Activated CD4-positive, alpha-beta T cell treated with anti-CD3 and anti-CD28 coated beads, Interleukin-2, amount 50 U/mL, for 1 hour (primary cell): ENCODE results near the gene ZFYVE9.
"Not testable (repeated sequence)": the region's sequence is repeated elsewhere in the genome, so short reads cannot be mapped to it uniquely, and the experiment has no call there.

ENCODE experiments used
- DNase-seq: peaks from one replicate; pipeline ENCODE4 v3.0.0-alpha.2; 2020

Gene ZFYVE9

DNA sequence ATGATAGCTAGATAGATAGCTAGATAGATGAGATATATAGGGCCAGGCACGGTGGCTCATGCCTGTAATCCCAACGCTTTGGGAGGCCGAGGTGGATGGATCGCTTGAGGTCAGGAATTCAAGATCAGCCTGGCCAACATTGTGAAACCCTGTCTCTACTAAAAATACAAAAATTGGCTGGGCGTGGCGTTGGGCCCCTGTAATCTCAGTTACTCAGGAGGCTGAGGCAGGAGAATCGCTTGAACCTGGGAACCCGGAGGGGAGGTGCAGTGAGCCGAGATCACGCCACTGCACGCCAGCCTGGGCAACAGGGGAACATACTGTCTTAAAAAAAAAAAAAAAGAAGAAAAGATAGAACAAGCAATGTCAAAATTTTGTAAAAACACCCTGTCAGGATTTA is 8.6 kb downstream of the ZFYVE9 start:
- not testable (repeated sequence) for DNase-seq

DNA sequence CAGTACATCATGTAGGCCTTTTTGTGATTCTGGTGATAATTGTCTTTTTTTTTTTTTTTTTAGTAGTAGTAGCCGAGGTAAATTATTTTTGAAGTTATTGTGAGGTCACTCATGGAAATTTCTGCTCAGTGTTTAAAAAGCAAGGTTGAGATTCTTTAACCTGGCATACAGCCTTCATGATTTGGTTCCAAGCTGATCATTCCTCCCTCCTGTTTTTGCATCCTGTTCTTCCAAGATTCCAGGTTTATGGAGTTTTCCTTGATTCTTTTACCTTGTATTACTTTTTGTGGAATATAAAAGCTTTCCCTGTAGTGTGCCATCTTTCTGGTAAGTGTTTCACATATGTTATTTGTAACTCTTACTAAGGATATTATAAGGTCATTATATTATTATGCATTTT is 9.1 kb downstream of the ZFYVE9 start:
- no peak for DNase-seq

DNA sequence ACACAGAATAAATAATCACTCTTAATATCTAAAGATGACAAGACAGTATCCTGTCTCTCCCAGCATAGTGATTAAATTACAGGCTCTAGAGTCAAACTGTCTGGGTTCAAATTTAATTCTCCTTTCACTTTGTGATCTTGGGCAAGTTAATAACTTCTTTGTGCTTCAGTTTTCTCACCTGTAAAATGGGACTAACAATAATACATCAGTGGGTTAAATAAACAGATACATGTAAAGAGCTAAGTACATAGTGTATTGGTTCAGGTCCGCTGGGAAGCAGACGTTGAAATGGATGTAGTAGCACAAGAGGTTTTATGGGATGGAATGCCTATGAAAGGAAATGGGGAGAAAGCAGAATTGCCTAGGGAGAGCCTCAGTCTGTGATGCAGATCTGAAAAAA is 10.7 kb downstream of the ZFYVE9 start:
- DNase-seq: no peak

DNA sequence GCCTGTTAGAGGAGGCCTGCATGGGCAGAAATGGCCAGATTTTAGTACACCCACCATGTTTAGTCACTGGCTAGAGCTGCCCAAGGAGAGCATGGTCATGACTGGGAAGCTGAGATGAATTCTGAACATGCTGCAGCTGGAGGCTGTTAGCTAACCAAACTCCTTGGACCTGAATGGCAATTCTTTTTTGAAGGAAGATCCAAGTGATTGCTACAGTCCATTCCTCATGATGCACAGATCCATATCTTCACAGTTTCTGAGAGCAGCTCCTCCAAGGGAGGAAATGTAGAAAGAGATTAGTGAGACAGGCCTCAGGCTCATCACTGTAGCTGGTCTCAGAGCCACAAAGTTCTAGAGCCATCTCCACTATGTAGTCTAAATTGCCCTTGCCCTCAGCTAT is 11.1 kb downstream of the ZFYVE9 start:
- no peak for DNase-seq

DNA sequence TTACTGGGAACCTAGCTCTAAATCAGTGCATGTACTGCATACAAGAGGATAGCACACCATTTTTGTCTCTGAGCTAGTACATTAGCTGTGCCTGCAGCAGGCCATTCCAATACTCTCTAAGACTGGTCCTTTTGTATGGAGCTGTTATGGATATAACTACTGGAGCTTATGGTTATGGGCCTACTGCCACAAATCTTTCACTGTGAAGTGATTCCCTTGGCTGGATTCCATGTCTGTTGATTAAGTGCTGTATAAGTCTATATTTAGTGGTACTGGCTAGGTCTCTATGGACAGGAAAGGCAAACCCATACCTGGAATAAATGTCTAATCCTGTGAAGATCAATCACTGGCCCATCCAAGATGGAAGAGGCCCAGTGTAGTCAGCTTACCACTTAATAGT is 12.0 kb downstream of the ZFYVE9 start:
- DNase-seq: no peak

DNA sequence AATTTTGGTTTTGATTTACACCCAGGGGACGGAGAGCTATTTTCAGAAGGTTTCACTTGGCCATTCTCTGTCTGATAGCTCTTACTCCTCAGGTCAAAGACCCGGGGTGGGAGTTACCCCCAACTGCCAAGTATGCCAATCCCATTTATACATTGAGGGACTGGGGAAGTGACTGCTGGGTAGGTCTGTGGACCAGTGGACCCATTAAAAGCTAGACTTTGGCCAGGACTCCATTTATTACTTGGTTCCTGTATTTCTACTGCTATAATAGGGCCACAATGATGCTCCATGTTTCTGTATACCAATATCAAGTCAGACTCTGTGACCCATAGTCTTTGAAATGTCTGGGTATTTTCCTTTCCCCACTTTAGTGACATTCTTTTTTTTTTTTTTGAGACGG is 14.6 kb downstream of the ZFYVE9 start:
- DNase-seq: no peak

DNA sequence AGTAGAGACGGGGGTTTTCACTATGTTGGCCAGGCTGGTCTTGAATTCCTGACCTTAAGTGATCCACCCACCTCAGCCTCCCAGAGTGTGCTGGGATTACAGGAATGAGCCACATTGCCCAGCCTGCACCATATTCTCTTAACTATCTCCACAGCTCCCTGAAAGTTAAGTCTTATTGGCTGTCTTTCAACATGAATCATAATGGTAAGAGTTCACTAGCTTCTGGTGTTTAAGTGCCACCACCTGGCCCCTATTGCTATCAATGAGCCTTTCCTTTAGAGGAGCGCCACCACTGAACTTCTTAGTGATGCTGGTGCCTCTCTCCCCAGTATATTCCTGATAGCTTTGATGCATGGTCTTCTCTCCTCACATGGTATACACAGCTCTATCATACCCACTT is 15.7 kb downstream of the ZFYVE9 start:
- DNase-seq: no peak

DNA sequence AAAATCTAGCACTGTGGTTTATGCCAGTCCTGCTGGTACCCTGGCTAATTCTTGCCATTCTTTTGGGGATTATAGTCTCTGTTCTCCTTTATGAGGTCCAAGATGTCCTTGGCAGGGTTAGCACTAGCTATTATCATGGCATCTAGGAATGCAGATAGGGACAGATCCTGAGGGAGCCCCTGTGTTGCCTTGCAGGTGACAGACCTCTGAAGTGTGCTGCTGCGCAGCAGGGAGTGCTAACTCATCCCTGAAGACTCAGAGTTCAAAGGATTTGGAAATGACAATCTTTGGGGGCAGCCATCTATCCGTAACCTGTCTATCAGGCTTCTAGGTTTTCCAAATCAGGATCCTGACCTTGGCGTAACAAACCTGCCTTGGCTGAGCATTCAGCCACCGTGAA is 16.3 kb downstream of the ZFYVE9 start:
- no peak for DNase-seq

DNA sequence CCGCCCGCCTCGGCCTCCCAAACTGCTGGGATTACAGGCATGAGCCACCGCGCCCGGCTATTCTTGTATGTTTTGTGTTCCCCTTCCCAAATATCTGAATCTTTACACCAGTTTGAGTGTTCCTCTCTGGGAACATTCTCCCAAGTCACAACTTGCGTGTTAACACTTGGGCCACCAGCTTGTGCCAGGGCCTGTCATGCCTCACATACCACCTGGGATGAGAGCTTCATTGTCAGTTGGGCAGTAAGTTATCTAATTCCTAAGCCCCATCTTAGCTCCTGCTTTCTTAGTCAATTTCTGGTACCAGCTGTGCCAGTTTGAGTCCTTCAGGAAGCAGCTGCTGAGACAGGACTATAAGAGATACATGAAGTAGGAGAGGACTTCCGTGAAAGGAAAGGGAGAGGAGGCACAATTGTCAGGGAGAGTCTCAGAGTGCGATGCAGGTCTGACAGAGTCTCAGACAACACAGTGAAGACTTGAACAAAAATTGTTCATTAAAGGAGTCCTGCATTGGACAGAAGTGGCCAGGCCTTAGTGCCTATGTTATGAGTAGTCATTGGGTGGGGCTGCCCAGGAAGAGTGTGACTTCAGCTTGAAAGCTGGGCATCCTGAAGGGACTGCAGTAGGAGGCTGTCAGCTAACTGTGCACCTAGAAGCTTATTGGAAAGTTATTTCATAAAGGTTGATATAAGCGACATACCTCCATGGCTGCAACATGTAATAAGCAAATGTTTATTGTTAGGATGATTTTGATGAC is 17.3 kb downstream of the ZFYVE9 start:
- DNase-seq: no peak

DNA sequence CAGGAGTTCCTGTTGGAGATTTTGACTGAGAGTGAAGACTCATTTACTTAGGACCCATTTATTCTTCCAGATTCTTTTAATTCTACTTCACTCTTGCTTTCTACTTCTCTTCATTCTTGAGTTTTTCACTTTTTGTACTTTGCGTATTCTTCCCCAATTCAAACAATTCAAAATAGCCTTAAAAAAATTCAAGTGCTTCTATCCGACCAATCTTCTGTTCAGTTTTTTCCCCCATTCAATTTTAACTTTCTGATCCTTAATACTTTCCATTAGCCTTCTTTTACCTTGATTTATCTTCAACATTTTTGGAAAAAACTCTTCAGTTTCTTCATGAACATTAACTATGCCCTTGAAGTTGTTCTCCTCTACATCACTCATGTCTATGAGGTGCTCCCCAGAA is 21.1 kb downstream of the ZFYVE9 start:
- DNase-seq: no peak

DNA sequence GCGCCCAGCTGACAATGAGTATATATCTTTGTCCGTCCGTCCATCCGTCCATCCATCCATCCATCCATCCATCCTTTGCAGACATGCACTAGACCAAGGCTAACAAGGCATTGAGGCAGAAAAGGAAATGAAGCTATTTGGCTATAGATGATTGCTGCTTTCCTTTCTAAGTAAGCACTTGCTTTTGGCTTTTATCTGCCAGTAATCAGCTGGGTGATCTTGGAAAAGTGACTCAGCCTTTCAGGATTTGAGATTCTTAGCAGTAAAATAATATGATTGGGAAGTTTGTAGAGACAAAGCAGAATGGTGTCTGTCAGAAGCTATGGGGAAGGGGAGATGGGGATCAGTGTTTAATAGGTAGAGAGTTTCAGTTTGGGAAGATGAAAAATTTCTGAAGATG is 22.7 kb downstream of the ZFYVE9 start:
- no peak for DNase-seq

DNA sequence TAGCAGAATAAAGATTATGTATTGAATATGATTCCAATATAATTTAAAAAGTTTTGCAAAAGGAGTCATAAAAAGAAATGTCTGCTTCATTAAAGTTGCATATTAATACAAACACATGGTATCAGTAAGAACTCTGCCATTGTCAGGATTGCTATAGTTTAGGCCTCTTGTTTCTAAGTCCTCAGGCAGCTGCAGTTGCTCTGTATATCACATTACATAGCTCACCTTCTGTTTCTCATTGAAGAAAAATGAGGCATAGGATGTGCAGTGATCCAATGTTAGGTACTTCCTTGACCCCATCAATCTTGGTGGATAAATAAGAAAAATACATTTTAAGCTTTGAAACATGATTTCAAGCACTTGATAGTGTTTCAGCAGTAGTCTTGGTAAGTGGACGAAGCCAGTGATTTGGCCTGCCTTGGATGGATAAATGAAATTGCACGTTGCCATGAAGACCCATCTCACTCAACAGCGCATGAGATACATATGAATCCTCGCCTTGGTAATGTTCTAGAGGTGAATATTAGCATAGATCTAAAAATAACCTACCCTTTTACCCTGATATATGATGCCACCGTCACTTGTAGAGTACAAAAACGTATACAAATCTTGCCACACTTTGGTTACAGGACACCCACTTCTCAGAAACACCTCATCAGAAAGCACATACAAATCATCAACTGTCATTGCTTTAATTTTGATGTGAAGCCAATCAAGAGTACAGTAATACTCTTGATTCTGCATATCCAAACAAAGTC is 25.3 kb downstream of the ZFYVE9 start:
- no peak for DNase-seq

DNA sequence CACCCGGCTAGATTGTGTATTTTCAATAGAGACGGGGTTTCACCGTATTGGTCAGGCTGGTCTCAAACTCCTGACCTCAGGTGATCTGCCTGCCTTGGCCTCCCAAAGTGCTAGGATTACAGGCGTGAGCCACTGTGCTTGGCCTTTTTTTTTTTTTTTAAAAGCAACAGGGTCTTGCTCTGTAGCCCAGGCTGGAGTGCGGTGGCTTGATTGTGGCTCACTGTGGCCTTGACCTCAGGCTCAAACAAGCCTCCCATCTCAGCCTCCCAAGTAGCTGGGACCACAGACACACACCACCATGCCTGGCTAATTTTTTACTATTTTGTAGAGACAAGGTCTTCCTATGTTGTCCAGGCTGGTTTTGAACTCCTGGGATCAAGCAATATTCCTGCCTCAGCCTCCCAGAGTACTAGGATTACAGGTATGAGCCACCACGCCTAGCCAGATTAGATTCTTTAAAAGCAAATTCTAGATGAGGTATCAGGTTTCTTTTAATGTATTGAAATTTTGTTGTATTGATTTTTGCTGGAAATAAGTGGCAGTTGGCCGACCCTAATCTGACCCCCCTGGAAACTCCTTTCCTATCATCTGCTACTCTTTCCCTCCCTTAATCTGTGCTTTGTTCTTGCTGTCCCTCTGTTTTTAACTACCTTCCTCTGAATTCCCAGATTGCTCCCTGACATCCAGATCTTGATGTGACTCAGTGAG is 26.6 kb downstream of the ZFYVE9 start:
- DNase-seq: no peak

DNA sequence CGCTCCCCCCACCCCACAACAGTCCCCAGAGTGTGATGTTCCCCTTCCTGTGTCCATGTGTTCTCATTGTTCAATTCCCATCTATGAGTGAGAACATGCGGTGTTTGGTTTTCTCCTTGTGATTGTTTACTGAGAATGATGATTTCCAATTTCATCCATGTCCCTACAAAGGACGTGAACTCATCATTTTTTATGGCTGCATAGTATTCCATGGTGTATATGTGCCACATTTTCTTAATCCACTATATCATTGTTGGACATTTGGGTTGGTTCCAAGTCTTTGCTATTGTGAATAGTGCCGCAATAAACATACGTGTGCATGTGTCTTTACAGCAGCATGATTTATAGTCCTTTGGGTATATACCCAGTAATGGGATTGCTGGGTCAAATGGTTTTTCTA is 29.3 kb downstream of the ZFYVE9 start:
- not testable (repeated sequence) for DNase-seq

DNA sequence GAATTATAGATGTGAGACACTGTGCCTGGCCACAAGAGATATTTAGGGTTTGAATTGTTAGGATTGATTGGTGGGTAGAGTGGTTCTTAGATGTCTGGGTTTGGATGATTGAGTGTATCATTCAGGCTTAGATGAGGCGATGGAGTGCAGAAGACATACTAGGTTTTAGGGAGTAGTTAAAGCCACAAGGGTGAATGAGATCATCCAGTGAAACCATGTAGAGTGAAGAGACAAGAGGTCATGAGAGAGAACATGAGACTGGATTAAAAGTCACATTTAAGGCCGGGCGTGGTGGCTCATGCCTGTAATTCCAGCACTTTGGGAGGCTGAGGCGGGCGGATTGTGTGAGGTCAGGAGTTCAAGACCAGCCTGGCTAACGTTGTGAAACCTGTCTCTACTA is 37.2 kb downstream of the ZFYVE9 start:
- DNase-seq: no peak

DNA sequence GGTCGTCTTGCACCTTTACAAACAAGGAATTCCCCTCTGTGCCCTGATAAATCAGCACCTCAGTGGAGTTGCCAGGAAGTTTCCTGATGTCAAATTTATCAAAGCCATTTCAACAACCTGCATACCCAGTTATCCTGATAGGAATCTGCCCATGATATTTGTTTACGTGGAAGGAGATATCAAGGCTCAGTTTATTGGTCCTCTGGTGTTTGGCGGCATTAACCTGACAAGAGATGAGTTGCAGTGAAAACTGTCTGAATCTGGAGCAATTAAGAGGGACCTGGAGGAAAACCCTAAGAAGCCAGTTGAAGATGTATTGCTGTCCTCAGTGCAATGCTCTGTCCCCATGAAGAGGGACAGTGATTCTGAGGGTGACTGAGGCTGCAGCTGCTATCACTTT is 38.3 kb downstream of the ZFYVE9 start:
- DNase-seq: no peak

DNA sequence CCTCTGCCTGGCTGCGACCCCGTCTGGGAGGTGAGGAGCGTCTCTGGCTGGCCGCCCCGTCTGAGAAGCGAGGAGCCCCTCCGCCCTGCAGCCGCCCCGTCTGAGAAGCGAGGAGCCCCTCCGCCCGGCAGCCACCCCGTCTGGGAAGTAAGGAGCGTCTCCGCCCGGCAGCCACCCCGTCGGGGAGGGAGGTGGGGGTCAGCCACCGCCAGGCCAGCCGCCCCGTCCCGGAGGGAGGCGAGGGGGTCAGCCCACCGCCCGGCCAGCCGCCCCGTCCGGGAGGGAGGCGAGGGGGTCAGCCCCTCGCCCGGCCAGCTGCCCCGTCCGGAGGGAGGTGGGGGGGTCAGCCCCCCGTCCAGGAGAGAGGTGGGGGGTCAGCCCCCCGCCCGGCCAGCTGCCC is 39.9 kb downstream of the ZFYVE9 start:
- not testable (repeated sequence) for DNase-seq

DNA sequence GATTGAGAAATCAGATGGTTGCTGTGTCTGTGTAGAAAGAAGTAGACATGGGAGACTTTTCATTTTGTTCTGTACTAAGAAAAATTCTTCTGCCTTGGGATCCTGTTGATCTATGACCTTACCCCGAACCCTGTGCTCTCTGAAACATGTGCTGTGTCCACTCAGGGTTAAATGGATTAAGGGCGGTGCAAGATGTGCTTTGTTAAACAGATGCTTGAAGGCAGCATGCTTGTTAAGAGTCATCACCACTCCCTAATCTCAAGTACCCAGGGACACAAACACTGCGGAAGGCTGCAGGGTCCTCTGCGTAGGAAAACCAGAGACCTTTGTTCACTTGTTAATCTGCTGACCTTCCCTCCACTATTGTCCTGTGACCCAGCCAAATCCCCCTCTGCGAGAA is 40.4 kb downstream of the ZFYVE9 start:
- not testable (repeated sequence) for DNase-seq

DNA sequence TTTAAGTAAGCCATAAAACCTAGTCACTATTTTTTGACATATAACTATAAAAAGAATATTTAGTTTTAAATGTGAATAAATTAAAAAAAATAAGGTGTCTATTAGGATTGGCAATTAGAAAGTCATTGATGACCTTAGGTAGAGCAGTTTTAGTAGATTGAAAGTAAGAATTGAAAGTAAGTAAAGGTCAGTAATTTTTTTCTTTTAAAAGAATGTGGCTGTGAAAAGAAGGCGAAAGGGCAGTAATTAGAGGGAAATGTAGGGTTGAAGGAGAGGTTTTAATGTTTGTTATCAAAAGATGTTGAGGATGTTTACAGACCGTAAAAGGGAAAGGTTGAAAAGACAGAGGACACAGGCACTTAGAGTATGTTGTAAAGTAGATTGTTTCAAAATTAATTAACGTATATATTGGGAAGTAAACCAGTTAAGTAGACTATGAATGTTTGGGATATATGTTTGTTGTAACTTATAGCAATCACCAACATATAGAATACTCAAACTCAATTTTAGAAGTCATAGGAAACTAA is 41.0 kb downstream of the ZFYVE9 start:
- no peak for DNase-seq

DNA sequence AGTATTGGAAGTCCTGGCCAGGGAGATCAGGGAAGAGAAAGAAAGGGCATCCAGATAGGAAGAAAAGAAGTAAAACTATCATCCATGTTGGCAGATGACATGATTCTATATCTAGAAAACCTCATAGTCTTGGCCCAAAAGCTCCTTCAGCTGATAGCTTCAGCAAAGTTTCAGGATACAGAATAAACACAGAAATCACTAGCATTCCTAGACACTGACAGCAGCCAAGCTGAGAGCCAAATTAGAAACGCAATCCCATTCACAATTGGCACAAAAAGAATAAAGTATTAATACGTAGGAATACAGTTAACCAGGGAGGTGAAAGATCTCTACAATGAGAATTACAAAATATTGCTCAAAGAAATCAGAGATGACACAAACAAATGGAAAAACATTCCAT is 44.6 kb downstream of the ZFYVE9 start:
- no peak for DNase-seq

DNA sequence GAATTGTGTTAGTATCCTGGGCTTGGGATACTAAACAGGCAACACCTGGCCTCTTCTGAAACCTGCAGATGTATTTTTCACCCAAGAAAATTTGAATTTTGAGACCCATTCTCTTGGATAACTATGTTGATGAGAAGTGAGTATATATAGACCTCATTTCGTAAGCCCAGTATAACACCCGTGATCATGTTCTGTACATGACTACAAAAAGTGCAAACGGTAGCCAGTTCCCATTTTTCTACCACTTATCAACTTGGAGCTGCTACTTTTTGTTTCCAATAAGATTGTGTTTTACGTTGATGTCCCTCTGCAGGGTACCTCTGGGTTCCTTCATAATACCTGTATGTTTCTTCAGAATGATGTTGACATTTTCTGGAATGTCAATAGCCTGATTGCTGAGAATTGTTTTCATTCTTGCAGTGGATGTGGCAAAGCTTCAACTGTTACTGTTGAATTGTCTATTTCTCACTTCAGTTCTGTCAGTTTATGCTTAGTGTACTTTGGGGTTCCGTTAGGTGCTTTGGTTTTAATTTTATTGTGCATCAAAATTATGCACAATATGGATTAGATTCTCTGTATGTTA is 48.1 kb downstream of the ZFYVE9 start:
- no peak for DNase-seq

DNA sequence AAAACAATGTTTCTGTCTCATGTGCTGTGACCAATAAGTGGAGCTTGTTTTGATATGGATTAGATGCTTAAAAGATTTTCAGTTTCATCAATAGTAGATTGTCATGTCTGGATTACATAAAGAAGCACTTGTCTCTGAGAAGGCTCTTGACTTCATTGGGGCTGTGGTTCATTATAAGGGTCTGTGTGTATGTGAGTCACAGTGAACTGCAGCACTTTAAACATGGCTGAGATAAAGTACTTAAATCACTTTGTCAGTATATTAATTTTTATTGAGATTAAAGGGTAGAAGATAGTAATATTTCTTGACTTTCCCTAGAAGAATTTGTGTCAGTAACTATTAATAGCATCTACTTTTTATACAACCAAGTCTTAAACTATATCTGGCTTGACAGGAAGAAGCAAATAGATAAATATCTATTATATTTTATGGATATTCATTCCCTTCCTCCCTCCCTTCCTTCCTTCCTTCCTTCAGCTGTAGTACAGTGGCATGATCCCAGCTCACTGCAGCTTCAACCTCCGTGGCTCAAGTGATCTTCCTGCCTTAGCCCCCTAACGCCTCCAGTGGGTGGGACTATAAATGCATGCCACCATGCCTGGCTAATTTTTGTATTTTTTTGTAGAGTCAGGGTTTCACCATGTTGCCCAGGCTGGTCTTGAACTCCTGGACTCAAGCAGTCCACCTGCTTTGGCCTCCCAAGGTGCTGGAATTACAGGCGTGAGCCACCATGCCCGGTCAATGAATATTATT is 48.8 kb downstream of the ZFYVE9 start:
- DNase-seq: no peak
